ENCODE data around the gene GAL3ST2. TPM values are rescaled to one million over a fixed set of nuclear protein-coding genes. Genes with fewer than 3 reads are reported as not detected.
"Not testable (repeated sequence)": the region's sequence is repeated elsewhere in the genome, so short reads cannot be mapped to it uniquely, and the experiment has no call there.

GAL3ST2 gene
- total RNA-seq, 1 experiment from 2014 or later = 0.14 TPM

- no peak for DNase-seq
- no peak overlapping the region for H3K4me3 ChIP-seq (ENCODE audit: insufficient read depth, low read depth, low read length)
- H3K36me3 ChIP-seq (replicated peaks; ENCODE audit: control insufficient read depth, insufficient read depth, low read length) = no peaks in the 10 kb centered on the region
- no peaks in the 10 kb centered on the region for H3K27me3 ChIP-seq (ENCODE audit: control insufficient read depth, insufficient read depth, low read length)
Observed at GRCh38 chr2:241769819-241770184, 6.8 kb upstream of the GAL3ST2 start.

- DNase-seq = peak; percentile 81
- H3K27me3 ChIP-seq (ENCODE audit: control insufficient read depth, insufficient read depth, low read length) = no peaks in the 10 kb centered on the region
- no peaks in the 10 kb centered on the region for H3K36me3 ChIP-seq (replicated peaks; ENCODE audit: control insufficient read depth, insufficient read depth, low read length)
- H3K4me3 ChIP-seq (ENCODE audit: insufficient read depth, low read depth, low read length) = no peak overlapping the region
Observed at GRCh38 chr2:241770185-241770935, 6.3 kb upstream of the GAL3ST2 start.

- DNase-seq = no peak
- H3K36me3 ChIP-seq (replicated peaks; ENCODE audit: control insufficient read depth, insufficient read depth, low read length) = no peaks in the 10 kb centered on the region
- no peaks in the 10 kb centered on the region for H3K27me3 ChIP-seq (ENCODE audit: control insufficient read depth, insufficient read depth, low read length)
- no peak overlapping the region for H3K4me3 ChIP-seq (ENCODE audit: insufficient read depth, low read depth, low read length)
Observed at GRCh38 chr2:241770936-241771285, 5.7 kb upstream of the GAL3ST2 start.

GRCh38 chr2:241771286-241772062 is 5.1 kb upstream of the GAL3ST2 start:
- H3K4me3 ChIP-seq (ENCODE audit: insufficient read depth, low read depth, low read length) = no peak overlapping the region
- no peaks in the 10 kb centered on the region for H3K36me3 ChIP-seq (replicated peaks; ENCODE audit: control insufficient read depth, insufficient read depth, low read length)
- no peaks in the 10 kb centered on the region for H3K27me3 ChIP-seq (ENCODE audit: control insufficient read depth, insufficient read depth, low read length)
- DNase-seq = peak; percentile 88

GRCh38 chr2:241772063-241772499 is 4.5 kb upstream of the GAL3ST2 start:
- no peak overlapping the region for H3K4me3 ChIP-seq (ENCODE audit: insufficient read depth, low read depth, low read length)
- H3K36me3 ChIP-seq (replicated peaks; ENCODE audit: control insufficient read depth, insufficient read depth, low read length) = no peaks in the 10 kb centered on the region
- DNase-seq = no peak
- H3K27me3 ChIP-seq (ENCODE audit: control insufficient read depth, insufficient read depth, low read length) = no peaks in the 10 kb centered on the region

GRCh38 chr2:241773511-241774418 is 2.9 kb upstream of the GAL3ST2 start:
- Histone ChIP-seq H3K27me3 (ENCODE audit: control insufficient read depth, insufficient read depth, low read length) (no peaks in the 10 kb centered on the region), H3K36me3 (replicated peaks; ENCODE audit: control insufficient read depth, insufficient read depth, low read length) (no peaks in the 10 kb centered on the region), H3K4me3 (ENCODE audit: insufficient read depth, low read depth, low read length) (no peak overlapping the region)
- DNase-seq = peak; percentile 63

GRCh38 chr2:241774419-241775222 is 2.0 kb upstream of the GAL3ST2 start:
- Histone ChIP-seq H3K27me3 (ENCODE audit: control insufficient read depth, insufficient read depth, low read length) (no peaks in the 10 kb centered on the region), H3K36me3 (replicated peaks; ENCODE audit: control insufficient read depth, insufficient read depth, low read length) (no peaks in the 10 kb centered on the region), H3K4me3 (ENCODE audit: insufficient read depth, low read depth, low read length) (no peak overlapping the region)
- no peak for DNase-seq

GRCh38 chr2:241775223-241776177 is 1.1 kb upstream of the GAL3ST2 start:
- Histone ChIP-seq H3K27me3 (ENCODE audit: control insufficient read depth, insufficient read depth, low read length) (no peaks in the 10 kb centered on the region), H3K4me3 (ENCODE audit: insufficient read depth, low read depth, low read length) (no peak overlapping the region), H3K36me3 (replicated peaks; ENCODE audit: control insufficient read depth, insufficient read depth, low read length) (no peaks in the 10 kb centered on the region)
- peak; percentile 64 for DNase-seq

GRCh38 chr2:241777170-241777685 is 606 bp downstream of the GAL3ST2 start:
- Histone ChIP-seq H3K4me3 (ENCODE audit: insufficient read depth, low read depth, low read length) (no peak overlapping the region), H3K36me3 (replicated peaks; ENCODE audit: control insufficient read depth, insufficient read depth, low read length) (no peaks in the 10 kb centered on the region), H3K27me3 (ENCODE audit: control insufficient read depth, insufficient read depth, low read length) (no peaks in the 10 kb centered on the region)
- no peak for DNase-seq

- Histone ChIP-seq H3K4me3 (ENCODE audit: insufficient read depth, low read depth, low read length) (no peak overlapping the region), H3K27me3 (ENCODE audit: control insufficient read depth, insufficient read depth, low read length) (no peaks in the 10 kb centered on the region), H3K36me3 (replicated peaks; ENCODE audit: control insufficient read depth, insufficient read depth, low read length) (no peaks in the 10 kb centered on the region)
- peak; percentile 76 for DNase-seq
Observed at GRCh38 chr2:241777686-241778627, 1.3 kb downstream of the GAL3ST2 start.

- no peak for DNase-seq
- H3K27me3 ChIP-seq (ENCODE audit: control insufficient read depth, insufficient read depth, low read length) = no peaks in the 10 kb centered on the region
- H3K4me3 ChIP-seq (ENCODE audit: insufficient read depth, low read depth, low read length) = no peak overlapping the region
- H3K36me3 ChIP-seq (replicated peaks; ENCODE audit: control insufficient read depth, insufficient read depth, low read length) = no peaks in the 10 kb centered on the region
Observed at GRCh38 chr2:241780939-241781569, 4.4 kb downstream of the GAL3ST2 start.

- DNase-seq; H3K4me3 ChIP-seq (ENCODE audit: insufficient read depth, low read depth, low read length); H3K36me3 ChIP-seq (replicated peaks; ENCODE audit: control insufficient read depth, insufficient read depth, low read length); H3K27me3 ChIP-seq (ENCODE audit: control insufficient read depth, insufficient read depth, low read length): not testable (repeated sequence)
Observed at GRCh38 chr2:241782053-241782452, 5.4 kb downstream of the GAL3ST2 start.
